Fibroblast of skin of right quadriceps (primary cell): ENCODE data around the gene LPGAT1.

Experiments used
- DNase-seq: peaks from one replicate; pipeline ENCODE4 v3.0.0-alpha.2; 2013

Gene LPGAT1

DNA sequence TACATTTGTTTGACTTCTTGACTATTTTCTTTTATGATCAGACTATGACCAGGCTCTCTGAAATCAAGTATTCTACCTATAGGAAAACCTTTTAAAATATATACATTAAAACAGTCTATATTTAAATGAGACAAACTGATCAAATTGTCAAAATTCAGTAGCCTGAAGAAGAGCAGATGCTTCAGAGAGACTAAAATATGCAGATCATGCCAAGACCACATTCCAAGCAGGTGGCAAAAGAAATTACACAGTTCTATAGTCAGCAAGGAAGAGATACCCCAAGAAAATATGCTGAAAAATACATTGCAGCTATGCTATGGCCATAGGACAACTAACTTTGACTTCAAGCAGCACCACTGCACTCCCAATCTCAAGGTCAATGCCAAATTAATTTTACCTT lies 3.5 kb downstream of the LPGAT1 start:
- DNase-seq: no peak

- DNase-seq: peak; percentile 80
Observed at GRCh38 chr1:211825980-211826379, 4.6 kb downstream of the LPGAT1 start.

GRCh38 chr1:211822677-211823407 lies 7.7 kb downstream of the LPGAT1 start:
- no peak for DNase-seq

DNA sequence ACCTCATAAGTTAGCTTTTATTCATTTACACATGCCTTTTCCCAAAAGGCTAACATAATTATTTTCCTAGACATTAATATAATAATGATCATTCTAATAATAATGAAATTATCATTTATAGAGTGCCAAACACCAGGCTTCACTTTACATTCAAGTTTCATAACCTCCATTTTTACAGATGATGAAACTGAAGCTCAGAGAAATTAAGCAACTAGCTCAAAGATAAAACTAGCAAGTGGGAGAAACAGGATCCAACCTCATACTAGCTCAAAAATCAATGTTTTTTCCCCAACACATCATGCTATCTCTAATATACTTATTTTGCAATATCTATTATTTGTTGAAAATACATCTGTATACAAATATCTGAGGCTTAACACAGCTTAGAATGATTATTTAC lies 14.0 kb downstream of the LPGAT1 start:
- no peak for DNase-seq

DNA sequence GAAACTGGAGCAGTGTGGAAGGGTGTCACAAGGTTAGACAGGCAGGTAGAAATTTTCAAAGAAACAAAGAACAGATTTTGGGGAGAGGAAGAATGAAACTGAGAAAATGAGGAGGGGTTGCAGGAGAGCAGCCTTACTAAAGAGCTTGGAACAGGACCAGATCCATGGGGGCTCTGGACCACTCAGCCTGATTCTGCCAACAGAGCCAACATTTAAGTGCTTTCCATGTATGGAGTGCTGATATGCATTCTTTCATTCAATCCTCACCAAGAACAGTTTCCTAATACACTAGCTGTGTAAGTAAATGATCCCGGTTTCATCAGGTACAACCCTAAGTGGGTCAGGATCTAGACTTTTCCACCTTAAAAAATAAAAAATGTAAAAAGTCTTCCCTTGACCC lies 16.2 kb downstream of the LPGAT1 start:
- DNase-seq: no peak

GRCh38 chr1:211813590-211813989 lies 17.0 kb downstream of the LPGAT1 start:
- DNase-seq: no peak

DNA sequence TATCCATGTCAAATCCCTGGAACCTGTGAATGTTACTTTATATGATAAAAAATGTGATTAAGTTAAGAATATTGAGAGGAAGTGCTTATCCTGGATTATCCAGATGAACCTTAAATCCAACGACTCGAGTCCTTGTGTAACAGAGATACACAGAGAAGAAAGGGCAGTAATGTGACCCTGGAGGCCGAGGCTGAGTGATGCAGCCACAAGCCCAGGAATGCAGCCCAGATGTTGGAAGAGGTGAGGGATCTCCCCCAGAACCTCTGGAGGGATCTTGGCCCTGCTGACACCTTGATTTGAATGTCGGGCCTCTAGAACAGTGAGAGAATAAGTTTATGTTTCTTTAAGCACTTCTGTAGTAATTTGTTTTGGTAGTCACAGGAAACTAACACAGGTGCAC lies 18.0 kb downstream of the LPGAT1 start:
- DNase-seq: no peak

DNA sequence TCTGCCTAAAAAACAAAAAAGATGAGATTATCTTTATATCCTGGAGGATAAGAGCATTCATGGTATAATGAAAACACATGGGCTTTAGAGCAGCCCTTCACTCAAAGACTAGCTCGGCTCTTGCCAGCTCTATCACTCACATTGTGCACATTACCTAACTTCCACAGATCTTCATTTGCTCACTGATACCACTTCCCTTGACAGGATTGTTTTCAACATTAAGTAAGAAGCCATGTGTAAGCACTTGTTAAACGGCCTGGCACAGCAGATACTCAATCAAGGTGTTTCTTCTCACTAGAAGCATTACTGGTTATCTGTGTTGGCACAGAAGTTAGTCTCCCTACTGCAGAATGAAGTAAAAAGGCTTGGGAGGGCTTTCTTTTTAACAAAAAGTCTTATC lies 18.7 kb downstream of the LPGAT1 start:
- no peak for DNase-seq

DNA sequence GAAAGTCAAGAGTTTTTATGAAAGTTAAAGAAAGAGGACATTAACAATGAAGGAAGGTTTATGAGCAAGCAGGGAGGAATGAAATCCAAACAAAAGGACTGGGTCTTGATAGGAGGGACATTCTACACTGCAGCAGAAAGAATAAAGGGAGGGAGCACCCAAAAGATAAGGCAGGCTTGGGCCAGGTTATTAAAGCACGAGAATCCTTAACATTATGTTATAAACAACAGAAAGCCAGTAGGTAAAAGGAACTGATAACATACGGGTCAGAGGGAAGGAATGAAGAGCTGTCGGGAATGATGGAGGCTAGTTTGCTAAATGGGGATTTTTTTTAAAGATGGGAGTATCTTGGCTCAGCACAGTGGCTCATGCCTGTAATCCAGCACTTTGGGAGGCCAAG lies 19.4 kb downstream of the LPGAT1 start:
- DNase-seq: no peak

DNA sequence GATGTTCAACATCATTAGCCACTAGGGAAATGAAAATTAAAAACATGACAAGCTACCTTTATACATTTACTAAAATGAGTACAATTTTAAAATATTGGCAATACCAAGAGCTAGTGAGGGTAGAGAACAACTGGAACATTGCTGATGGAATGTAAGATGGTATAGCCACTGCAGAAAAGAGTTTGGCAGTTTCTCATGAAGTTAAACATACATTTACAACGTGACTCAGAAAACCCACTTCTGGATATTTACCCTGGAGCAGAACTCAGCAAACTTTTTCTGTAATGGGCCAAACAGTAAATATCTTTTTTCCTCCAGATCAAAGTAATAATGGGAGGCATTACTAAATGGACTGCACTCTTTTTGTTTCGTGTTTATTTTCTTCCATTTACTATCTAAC lies 22.1 kb downstream of the LPGAT1 start:
- no peak for DNase-seq

GRCh38 chr1:211804915-211805314 lies 25.6 kb downstream of the LPGAT1 start:
- no peak for DNase-seq

DNA sequence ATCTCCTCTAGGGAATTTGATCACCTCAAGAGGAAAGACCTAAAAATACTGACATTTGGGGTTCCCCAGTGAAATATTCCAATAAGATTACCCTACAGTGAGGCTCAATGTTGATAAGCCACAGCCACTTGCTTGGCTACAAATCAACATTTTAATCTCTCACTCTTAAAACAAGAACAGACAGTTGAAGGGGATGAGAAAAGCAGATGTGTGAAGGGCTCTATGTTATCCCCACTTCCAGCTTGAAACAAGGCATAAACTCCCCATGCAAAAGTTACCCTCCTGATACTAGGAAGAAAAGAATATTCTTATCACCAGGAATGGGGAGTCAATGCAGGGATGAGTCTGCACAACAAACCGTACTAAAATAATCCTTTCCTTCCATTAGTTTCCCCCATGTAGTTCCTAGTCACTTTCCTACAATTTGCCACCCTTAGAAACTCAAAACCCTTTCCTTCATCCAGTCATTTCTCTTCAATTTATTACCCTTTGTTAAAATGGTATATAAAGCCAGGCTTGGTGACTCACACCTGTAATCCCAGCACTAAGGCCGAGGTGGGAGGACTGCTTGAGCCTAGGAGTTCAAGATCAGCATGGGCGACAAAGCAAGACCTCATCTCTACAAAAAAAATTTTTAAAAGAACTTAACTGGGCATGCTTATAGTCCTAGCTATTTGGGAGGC lies 29.5 kb downstream of the LPGAT1 start:
- no peak for DNase-seq

DNA sequence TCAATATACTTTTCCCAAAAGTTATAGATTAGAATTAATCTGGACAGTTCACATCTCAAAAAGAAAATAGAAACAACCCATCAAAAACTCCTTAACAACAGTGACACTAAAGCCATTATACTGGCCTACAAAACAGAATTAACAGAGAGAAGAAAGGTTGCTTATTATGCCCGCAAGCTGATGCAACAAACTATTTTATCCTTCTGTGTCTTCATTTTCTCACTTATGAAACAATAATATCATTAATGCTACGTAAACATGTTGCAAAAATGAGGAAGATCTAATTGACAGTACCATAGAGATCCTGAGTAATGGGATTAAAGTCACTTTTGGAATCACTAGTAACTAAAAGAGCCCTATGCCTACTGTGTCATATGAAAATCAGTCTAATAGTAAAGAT lies 32.6 kb downstream of the LPGAT1 start:
- no peak for DNase-seq

DNA sequence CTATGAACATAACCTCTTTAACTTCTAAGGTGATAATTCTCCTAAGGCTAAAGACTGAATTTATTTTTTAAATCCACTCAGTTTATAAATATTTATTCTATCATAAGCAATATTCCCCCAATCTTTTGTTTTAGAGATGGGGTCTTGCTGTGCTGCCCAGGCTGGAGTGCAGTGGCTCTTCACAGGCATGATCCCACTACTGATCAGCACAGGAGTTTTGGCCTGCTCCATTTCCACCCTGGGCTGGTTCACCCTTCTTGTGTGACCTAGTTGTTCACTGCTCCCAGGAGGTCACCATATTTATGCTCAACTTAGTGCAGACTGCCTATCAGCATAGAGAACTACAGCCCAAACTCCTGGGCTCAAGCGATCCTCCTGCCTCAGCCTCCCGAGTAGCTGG lies 38.6 kb downstream of the LPGAT1 start:
- DNase-seq: no peak

GRCh38 chr1:211789641-211790464 lies 40.7 kb downstream of the LPGAT1 start:
- no peak for DNase-seq

- DNase-seq: peak; percentile 22
Observed at GRCh38 chr1:211788626-211789025, 41.9 kb downstream of the LPGAT1 start.

GRCh38 chr1:211783897-211784296 lies 46.7 kb downstream of the LPGAT1 start:
- DNase-seq: no peak

GRCh38 chr1:211783266-211783665 lies 47.3 kb downstream of the LPGAT1 start:
- DNase-seq: no peak

DNA sequence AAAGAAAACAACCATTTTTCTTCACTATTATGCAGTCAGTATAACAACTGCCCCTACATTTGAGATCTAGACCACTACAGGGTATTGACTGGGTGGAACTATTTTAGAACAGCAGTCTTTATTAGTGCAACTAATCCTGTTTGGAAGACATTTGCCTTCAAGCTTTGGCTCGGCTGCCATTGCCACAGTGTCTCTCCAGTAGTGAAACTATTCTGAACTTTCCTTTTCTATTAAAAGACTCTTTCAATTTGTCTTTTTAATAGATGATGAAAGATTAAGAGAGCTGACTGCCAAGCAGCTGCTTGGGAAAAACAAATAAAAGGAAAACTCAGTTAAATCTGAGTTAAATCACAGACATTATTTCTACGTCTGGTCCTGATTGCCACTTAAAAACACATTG lies 49.3 kb downstream of the LPGAT1 start:
- no peak for DNase-seq

GRCh38 chr1:211775170-211775569 lies 55.4 kb downstream of the LPGAT1 start:
- peak; percentile 3 for DNase-seq

DNA sequence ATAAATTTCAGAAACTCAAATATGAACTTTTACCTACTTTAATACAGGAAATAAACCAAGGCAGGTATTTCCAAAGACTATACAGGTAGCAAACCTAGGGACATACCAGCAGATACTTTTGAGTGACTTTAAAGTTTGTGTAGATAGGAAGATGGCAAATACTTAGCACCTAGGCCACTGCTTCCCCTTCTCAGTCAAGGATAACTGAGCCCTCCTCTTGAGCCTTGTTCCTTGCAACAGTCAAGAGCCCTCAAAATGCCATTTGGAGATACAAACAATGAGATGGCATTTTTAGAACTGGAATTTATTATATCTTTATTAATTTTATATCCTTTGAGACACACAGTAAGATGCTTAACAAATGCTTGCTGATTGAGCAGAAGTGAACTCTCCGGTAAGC lies 65.9 kb downstream of the LPGAT1 start:
- DNase-seq: no peak

DNA sequence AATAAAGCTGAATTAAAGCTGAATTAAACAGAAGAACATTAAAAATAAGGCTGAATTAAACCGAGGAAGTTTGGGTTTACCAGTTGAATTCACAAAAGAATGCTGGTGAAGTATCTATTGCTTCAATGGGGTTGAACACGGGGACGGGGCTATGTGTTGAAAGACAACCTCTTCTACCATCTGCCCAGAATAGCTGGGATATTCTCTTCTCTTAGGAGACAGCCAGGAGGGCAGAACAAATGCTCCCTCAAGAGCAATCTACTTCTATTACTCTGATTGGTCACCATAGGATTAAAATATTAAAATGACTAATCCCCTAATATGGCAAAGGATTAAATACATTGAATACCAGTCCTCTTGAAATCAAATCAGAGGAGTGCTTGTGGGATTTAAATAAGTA lies 68.4 kb downstream of the LPGAT1 start:
- no peak for DNase-seq

GRCh38 chr1:211761400-211761799 lies 69.2 kb downstream of the LPGAT1 start:
- DNase-seq: no peak

GRCh38 chr1:211756471-211757020 lies 74.0 kb downstream of the LPGAT1 start:
- no peak for DNase-seq
